NCI-H2171 treated with DMSO at 0.1 percent for 48 hours (cell line): ENCODE data around the gene SSB.
"Not testable (repeated sequence)": the region's sequence is repeated elsewhere in the genome, so short reads cannot be mapped to it uniquely, and the experiment has no call there.

Source experiments
- DNase-seq: peaks from one replicate; lab custom pipeline; 2025; lab: John Stamatoyannopoulos, UW

The SSB gene

DNA sequence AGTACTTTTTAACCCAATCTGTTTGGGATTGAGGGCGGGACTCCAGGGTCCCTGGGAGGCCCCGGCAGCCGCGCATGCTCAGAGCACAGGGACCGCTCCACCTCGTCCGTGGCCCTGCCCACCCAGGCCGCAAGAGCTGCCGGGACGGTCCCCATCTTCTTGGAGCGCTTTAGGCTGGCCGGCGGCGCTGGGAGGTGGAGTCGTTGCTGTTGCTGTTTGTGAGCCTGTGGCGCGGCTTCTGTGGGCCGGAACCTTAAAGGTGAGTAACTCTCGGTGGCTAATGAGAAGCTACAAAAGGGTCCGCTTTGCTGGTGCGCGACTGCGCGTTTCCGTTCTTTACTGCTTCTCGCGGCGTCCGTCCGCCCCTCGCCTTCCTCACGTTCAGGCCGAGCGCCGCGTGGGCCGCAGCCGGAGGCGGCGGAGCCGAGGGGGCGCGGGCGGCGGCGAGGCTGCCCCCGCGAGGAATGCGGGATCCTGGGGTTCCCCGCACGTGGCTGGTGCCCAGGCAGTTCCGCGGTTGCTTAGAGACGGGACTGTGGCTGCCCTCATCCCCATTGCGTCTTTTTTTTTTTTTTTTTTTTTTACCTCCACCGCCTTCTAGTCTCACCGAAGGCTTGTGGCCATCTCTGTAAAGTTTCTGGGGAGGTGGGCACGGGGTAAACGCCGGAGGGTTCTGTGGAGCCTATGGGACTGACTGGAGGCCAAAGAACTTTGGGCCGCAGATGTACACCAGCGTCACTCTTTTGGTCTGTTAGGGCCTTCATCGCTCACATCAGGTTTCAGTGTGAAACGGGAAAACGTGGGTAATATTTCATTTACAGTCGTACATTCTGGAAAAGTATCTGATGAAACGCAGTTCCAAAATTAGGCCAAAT, at the start of gene SSB:
TSS of gene SSB (plus strand) at position 154 of the 875 bp plus-strand sequence. CDS start 2,090 bp downstream, outside the sequence.
- peak; percentile 93 for DNase-seq

DNA sequence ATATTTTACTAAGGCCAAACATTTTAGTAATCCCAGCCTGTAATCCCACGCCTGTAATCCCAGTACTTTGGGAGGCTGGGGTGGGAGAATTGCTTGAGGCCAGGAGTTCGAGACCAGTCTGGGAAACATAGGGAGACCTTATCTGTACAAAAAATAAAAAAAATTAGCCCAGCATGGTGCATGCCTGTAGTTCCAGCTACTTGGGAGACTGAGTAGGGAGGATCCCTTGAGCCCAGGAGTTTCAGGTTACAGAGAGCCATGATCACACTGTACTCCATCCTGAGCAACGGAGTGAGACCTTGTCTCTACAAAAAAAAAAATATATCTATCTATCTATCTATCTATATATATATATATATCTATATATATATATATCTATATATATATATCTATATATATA, 45.9 kb upstream of the SSB start:
- no peak for DNase-seq

DNA sequence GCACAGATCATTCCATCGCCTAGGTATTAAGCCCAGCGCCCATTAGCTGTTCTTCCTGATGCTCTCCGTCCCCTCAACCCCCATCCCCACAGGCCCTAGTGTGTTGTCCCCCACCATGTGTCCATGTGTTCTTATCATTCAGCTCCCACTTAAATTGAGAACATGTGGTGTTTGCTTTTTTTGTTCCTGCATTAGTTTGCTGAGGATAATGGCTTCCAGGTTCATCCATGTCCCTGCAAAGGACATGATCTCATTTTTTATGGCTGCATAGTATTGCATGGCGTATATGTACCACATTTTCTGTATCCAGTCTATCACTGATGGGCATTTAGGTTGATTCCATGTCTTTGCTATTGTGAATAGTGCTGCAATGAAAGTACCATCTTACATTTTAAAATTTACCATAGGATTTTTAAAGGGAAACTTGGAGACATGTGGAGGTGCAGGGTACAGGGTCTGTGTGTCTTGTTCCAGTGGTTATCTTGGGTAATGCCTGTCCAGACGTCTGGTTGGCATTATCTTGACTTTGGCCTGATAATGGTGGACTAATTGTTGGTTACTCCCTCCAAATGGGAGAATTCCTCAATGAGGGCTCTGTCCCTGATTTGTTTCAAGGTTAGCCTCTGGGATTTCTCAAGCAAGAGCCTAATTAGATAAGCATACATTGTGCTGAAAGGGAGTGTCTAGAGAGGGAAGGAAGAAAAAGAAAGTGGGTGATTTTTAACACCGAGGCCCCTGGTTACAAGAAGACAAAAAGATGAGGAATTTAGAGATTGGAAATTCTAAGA, 43.4 kb upstream of the SSB start:
- no peak for DNase-seq

DNA sequence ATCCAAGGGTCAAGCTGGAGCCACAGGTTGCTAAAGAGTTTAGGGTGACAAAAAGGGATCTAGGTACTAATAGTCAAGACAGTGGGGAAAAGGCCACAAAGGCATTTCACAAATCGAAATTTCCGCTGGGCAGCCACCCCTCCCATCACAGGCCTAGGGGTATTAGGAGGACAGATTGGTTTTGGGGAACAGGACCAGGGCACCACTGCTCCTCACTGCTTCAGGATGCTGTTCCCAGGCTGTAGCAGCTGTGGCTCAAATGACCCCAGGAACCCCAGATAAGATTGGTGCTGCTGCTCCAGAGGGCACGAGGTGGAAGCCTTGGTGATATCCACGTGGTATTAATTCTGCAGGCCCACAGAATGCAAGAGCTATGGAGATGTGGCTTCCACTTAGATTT, 42.3 kb upstream of the SSB start:
- DNase-seq: no peak

DNA sequence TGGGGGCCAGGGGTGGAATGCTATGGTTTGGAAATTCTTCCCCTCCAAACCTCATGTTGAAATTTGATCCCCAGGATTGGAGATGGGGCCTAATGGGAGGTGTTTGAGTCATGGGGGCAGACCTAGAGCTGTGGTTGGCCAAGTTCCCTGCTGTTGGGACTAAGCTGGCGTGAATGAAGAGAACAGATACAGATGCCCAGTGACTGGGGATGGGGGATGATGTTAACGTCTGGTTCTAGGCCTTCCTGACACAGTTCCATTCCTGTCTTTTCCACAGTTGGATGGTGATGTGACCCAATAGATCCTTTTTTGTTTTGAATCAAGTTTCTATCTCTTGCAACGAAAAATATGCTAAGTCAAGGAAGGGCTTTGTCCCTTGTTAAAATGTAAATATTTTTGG, 41.3 kb upstream of the SSB start:
- no peak for DNase-seq

DNA sequence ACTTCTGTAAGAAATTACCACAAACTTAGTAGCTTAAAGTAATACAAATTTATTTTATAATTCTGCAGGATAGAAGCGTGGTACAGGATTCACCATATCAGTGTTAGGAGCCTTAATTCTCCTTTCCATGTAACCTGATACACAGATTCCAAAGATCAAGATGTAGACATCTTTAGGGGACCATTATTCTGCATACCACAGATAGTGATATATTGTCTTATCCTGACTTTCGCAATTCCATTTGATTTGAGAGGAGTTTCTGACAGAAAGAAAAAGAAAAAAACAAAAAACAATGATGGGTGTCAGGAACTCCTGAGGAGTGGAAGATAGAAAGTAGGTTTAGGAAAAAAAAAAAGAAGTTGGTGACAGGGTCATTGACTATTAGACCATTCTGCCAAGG, 40.9 kb upstream of the SSB start:
- DNase-seq: no peak

DNA sequence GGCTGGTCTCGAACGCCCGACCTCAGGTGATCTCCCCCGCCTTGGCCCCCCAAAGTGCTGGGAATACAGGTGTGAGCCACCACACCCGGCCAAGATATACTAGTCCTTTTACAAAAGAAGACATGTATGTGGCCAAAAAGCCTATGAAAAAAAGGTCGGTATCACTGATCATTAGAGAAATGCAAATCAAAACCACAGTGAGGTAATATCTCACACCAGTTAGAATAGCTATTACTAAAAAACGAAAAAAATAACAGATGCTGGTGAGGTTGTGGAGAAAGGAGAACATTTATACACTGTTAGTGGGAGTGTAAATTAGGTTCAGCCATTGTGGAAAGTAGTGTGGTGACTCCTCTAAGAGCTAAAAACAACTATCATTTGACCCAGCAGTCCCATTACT, 38.7 kb upstream of the SSB start:
- DNase-seq: no peak

DNA sequence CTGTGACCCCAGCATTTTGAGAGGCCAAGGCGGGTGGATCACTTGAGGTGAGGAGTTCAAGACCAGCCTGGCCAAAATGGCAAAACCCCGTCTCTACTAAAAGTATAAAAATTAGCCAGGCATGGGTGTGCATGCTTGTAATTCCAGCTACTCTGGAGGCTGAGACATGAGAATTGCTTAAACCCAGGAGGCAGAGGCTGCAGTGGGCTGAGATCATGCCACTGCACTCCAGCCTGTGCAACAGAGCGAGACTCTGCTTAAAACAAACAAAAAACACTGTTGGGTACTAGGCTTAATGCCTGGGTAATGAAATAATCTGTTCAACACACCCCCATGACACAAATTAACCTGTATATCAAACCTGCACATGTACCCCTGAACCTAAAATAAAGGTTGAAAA, 37.9 kb upstream of the SSB start:
- not testable (repeated sequence) for DNase-seq

DNA sequence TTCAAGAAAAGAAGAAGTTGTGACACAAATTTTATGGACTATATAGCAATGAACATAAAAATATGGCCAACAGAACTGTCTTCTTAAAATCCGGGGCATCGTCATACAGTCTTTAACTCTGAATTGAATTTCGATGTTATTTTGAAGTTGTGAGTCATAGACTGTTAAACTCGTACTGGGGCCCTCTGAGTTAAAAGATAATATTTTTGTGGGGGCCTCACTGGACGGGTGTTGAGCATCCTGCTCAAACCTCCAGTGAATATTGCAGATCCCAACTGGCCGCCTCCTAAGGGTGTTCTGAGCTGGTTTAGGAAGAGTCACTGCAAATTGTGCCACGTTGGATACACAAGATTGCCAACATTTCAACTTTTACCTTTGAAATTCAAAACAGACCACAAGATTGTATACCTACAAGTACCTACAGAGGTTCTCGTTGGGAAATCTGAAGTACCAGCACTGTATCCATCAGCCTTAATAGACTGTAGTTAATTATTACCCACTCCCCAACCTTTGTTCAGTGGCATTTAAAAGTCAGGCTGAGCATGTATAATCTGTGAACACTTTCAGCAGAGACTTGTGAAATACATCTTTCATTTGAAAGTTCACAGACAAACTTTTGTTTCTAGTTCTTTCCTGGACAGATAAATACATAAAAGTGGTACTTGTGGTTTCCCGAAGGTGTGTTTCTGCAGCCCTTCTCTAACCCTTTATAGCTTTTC, 37.3 kb upstream of the SSB start:
- DNase-seq: no peak

DNA sequence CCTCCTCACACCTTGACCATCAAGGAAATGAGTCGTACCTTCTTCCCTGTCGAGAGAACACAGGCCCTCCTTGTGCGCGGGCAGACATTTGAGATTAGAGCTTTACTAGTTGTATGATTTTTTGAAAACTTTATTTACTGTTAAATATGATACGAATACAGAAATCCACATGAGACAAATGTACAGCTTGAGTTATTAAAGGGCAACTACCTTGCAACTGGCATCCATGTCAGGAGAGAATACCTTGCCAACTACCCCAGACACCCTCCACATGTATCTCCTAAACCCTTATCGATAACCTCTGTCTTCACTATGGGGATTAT, 36.7 kb upstream of the SSB start:
- DNase-seq: no peak

DNA sequence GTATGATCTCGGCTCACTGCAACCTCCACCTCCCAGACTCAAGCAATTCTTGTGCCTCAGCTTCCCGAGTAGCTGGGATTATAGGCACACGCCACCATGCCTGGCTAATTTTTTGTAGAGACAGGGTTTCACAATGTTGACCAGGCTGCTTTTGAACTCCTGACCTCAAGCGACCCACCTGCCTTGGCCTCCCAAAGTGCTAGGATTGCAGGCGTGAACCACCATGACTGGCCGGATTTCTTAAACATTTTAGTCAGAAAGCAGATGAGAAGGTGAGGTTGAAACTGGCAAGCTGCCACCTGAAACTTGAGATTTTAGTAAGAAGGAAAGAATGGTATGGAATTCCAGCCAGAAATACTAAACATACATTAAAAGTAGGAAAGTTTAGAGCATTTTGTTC, 33.1 kb upstream of the SSB start:
- peak; percentile 32 for DNase-seq

DNA sequence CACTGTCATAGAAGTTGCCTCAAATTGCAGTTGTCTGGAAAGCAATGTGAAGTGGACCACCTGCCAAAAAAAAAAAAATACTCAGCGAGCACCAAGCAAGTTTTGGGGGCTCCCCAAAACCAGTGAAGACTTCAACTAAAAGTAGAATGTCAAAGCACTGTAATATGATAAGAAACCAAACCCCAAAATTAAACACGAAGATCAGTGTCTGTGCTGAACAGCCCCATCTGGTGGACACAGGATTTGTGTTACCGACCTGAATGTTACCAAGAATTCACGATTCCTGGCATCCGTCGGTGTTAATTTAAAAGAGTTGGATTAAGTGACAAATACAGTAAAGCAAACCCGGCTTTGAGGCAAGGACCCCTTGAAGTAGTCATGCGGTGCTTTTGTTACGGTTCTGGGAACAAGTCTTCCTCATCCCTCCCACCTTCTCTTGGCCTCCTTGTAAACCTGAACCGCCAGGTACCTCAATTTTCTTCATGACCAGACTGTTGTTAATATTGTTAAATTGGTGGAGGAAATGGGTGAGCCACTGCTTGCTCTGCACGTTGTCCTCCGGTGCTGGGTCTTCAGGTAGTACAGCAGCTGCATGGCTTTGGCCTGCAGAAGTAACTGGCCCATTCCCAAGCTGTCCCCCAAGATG, 31.3 kb upstream of the SSB start:
- DNase-seq: peak; percentile 25

DNA sequence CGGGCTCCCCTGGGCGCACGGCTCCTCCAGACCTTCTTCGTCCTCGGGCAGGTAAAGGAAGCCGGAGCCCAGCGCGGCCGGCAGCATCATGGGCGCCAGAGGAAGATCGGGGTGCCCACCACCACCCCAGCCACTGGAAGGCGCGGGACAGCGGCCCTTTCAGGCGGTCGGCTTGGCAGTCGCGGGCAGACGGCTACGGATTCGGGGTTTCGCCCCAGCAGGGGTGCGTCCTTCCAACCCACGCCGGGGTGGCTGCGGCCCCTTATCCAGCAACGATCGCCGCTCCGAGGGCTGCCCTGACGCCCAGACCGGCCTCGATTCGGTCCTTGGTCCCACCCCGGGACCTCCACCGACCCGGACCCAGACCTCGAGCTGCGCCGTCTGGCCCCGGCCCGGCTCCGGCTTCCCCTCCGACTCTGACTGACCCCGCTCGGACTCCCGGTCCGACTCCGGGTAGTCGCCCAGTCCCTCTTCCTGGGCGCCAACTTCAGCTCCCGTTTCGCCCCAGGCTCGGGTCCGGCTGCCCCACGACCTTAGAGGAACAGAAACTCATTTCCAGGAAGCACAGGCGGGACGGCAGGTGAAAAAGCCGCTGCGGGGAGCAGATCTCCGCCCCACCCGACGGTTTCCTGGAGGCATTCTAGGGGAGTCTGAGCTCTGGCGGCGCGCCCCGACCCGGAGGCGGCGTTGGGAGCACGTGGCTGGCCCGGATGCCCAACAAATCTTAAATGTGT, 30.2 kb upstream of the SSB start:
- DNase-seq: no peak

DNA sequence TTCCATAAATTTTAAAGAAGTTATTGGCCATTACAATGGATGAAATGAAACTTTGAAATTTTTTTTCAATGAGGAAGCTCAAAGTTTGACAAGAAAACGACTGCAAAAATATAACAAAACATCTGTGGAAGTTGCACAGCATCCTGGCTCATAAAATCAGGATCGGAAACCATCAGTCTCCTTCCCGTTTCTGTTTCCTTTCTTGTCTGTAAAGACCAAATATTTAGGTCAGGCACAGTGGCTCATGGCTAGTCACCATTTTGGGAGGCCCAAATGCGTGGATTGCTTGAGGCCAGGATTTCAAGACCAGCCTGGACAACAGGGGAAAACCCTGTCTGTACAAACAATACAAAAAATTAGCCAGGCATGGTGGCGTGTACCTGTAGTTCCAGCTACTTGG, 27.6 kb upstream of the SSB start:
- DNase-seq: no peak

DNA sequence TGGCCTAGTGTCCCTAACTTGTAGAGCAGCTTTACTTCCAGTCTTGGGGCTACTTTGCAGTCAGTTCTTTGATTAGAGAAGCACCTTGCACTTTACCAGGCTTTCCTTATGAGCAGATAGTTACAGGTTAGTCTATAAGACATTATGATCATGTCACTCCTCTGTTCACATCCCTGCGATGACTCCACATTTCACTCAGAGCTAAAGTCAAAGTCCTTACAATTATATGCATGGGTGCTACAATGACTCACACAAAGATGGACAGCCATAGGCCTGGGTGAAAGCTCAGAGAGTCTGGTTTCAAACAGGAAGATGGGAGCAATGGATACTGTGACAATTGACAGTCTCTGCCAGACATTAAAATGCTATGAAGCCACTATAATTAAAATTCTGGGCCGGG, 27.1 kb upstream of the SSB start:
- no peak for DNase-seq

DNA sequence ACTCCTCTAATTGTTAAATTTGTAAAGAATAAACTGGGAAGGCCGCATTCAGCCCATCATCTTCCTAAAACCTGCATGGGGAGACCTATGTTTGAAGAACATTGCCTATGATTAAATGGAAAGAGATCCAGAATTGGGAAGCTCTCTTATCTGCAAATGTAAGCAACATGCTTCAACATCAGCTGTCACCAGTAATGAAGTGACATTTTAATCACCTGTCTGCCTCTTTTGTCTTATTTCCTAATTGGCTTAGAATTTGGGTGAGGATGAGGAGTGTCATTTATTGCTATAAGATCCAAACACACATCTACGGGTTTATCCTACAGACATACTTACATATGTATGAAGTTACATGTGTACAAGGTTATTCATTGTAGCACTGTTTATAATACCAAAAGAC, 26.0 kb upstream of the SSB start:
- DNase-seq: no peak

DNA sequence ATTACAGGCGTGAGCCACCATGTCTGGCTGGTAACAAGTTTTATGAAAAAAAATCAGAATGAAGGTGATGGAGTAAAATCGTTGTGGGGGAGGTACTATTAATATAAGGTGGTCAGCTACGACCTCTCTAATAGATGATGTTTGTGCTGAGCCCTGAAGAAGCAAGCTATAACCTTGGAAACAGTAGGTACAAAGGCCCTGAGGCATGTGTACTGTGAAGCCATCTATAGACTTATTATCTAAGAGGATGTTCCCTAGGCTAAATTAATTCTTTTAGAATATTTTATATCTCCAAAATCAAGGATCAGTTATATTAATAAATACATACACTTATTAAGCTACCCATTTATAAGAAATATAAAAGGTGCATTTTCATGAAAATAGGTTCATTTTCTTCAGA, 23.3 kb upstream of the SSB start:
- no peak for DNase-seq

DNA sequence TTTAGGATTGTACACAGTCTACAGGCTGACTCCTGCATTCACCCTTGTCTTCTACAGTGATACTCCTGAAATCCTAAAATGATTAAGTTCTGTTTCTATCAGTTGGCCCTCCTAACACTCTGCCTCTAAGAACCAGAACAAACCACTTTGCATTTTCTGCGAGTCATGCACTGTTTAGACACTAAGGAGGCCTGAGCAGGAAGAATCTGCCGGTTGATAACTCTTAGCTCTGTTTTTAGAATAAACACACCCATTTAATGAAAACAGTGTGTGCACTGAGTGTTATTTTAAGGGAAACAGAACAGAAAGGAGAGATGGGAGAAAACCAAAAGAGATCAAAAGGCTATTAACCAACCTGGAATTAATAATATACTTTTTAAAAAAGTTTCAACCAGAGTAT, 22.9 kb upstream of the SSB start:
- no peak for DNase-seq

DNA sequence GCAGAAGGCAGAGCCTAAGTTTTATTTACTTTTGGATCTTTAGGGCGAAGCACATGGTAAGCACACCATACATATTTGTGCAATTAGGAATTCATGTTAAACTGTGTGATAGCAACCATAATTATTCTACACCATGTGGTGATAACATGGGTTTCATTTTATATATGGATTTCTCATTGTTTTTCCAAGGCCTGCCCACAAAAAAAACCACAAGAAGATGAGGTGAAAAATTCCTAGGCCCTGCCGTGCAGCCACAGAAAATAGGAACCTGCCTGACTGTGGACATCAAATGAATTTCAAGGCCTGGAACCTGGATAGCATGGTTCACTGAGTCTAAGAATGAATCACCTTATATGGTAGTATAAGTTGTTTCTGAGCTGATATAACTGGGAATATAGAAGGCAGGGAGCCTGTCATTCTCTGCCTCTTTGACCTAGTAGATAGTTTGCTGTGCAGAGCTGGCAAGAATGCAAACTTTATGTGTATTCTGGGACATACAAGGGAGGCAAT, 22.4 kb upstream of the SSB start:
- DNase-seq: no peak

DNA sequence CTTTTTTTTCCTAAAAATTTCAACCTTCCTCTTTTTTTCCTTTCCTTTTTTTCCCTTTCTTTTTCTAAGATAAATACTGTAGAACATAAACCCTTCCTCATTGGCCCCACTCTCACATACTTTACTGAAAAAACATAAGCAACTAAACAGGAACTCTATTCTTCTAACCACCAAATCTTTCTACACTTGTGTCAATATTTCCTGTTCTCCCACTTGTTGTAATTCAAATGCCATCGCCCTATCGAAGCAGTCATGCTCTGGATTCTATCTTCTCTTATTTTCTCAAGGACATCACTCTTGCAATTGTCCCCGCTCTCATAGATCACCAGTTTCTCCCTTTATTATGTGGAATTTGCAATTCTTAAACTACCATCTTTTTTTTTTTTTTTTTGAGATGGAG, 20.2 kb upstream of the SSB start:
- no peak for DNase-seq

DNA sequence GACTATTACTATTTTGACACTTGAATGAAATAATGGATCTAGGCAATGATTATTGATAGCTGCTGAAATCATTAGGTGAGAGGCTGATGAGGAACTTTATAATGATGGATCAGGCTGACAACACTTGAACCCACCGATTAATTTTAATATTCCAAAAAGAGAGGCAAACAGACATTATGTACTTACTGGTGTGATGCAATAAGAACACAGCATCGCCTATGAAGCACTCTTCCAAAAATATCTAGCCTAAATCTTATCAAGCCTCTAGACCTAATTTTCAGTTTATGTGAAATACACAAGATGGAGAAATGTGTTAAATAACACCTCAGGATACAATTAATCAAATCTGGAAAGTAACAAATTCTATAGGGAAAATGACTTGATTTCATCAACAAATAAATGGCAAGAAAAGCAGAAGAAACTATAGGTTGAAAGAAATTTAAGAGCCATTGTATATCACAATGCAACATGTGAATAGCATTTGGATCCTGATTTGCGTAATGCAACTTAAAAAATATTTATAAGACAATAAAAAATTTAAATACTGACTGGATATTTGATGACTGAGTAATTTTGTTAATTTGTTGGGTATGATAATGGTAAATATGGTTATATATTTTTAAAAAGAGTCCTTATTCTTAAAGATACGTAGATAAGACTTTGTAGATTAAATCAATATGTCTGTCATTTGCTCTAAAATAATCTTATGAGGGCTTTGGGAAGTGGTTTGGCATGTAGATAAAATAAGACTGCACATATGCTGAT, 17.2 kb upstream of the SSB start:
- DNase-seq: no peak
